ENCODE data around the gene GPRC5B.

The GPRC5B gene

GRCh38 chr16:19898924-19899604 is 14.4 kb upstream of the GPRC5B start:
- DNase-seq (ENCODE audit: low read depth) = peak; percentile 13
- H3K4me3 ChIP-seq (ENCODE audit: control insufficient read depth, low read depth, low read length) = no peak overlapping the region
- TF ChIP-seq CTCF (IDR thresholded peaks at IDR 0.05; ENCODE audit: control insufficient read depth, insufficient read depth, low read depth, low read length, missing control alignments) = peak; percentile 84

- DNase-seq (ENCODE audit: low read depth) = no peak
- no peak for TF ChIP-seq CTCF (IDR thresholded peaks at IDR 0.05; ENCODE audit: control insufficient read depth, insufficient read depth, low read depth, low read length, missing control alignments)
- H3K4me3 ChIP-seq (ENCODE audit: control insufficient read depth, low read depth, low read length) = no peak overlapping the region
Observed at GRCh38 chr16:19898166-19898565, 13.5 kb upstream of the GPRC5B start.

GRCh38 chr16:19896951-19897350 is 12.3 kb upstream of the GPRC5B start:
- no peak for DNase-seq (ENCODE audit: low read depth)

GRCh38 chr16:19894586-19894985 is 9.9 kb upstream of the GPRC5B start:
- no peak for TF ChIP-seq CTCF (IDR thresholded peaks at IDR 0.05; ENCODE audit: control insufficient read depth, insufficient read depth, low read depth, low read length, missing control alignments)

More at GRCh38 chr16:19896951-19897350, 12.3 kb upstream of the GPRC5B start:
- no peak overlapping the region for H3K4me3 ChIP-seq (ENCODE audit: control insufficient read depth, low read depth, low read length)
- no peak for TF ChIP-seq CTCF (IDR thresholded peaks at IDR 0.05; ENCODE audit: control insufficient read depth, insufficient read depth, low read depth, low read length, missing control alignments)

GRCh38 chr16:19892902-19893301 is 8.3 kb upstream of the GPRC5B start:
- no peak for DNase-seq (ENCODE audit: low read depth)
- no peak for TF ChIP-seq CTCF (IDR thresholded peaks at IDR 0.05; ENCODE audit: control insufficient read depth, insufficient read depth, low read depth, low read length, missing control alignments)
- no peak overlapping the region for H3K4me3 ChIP-seq (ENCODE audit: control insufficient read depth, low read depth, low read length)

More at GRCh38 chr16:19894586-19894985, 9.9 kb upstream of the GPRC5B start:
- no peak overlapping the region for H3K4me3 ChIP-seq (ENCODE audit: control insufficient read depth, low read depth, low read length)
- DNase-seq (ENCODE audit: low read depth) = no peak

- no peak overlapping the region for H3K4me3 ChIP-seq (ENCODE audit: control insufficient read depth, low read depth, low read length)
- no peak for TF ChIP-seq CTCF (IDR thresholded peaks at IDR 0.05; ENCODE audit: control insufficient read depth, insufficient read depth, low read depth, low read length, missing control alignments)
- DNase-seq (ENCODE audit: low read depth) = no peak
Observed at GRCh38 chr16:19890901-19891300, 6.3 kb upstream of the GPRC5B start.
